Erythroblast (primary cell): ENCODE results near the gene SOX11.

ENCODE experiments used
- DNase-seq, 2 experiments: peaks; one replicate each; lab custom pipeline; 2025; lab: John Stamatoyannopoulos, UW
- GATA1 ChIP-seq: IDR thresholded peaks from 2 replicates; pipeline ENCODE4 v1.6.1; 2011; ENCODE audit warnings: low read depth, mild to moderate bottlenecking, control low read depth, low read length, moderate library complexity
- POLR2A ChIP-seq: IDR thresholded peaks from 2 replicates; pipeline ENCODE4 v1.6.1; 2011; ENCODE audit warnings: mild to moderate bottlenecking, low read length

SOX11 gene

GRCh38 chr2:5723791-5724735 is 31.9 kb downstream of the SOX11 start:
- no peak for DNase-seq
- TF ChIP-seq POLR2A, result no peak
- TF ChIP-seq GATA1, result no peak

- DNase-seq, result no peak
- TF ChIP-seq POLR2A (no peak), GATA1 (no peak)
Measured at GRCh38 chr2:5725072-5725471, 32.9 kb downstream of the SOX11 start.

GRCh38 chr2:5725794-5726463 is 33.7 kb downstream of the SOX11 start:
- TF ChIP-seq POLR2A (no peak), GATA1 (no peak)
- DNase-seq, result no peak

- TF ChIP-seq POLR2A (no peak), GATA1 (no peak)
- no peak for DNase-seq
Measured at GRCh38 chr2:5727235-5727634, 35.1 kb downstream of the SOX11 start.

GRCh38 chr2:5729416-5729815 is 37.2 kb downstream of the SOX11 start:
- TF ChIP-seq POLR2A, result no peak
- no peak for TF ChIP-seq GATA1
- no peak for DNase-seq

GRCh38 chr2:5730386-5730785 is 38.2 kb downstream of the SOX11 start:
- DNase-seq, result no peak
- TF ChIP-seq GATA1 (no peak), POLR2A (no peak)

GRCh38 chr2:5734859-5735520 is 42.8 kb downstream of the SOX11 start:
- no peak for TF ChIP-seq POLR2A
- no peak for TF ChIP-seq GATA1
- DNase-seq, result no peak

GRCh38 chr2:5735521-5735861 is 43.3 kb downstream of the SOX11 start:
- no peak for TF ChIP-seq POLR2A
- no peak for TF ChIP-seq GATA1
- DNase-seq, result no peak

- no peak for TF ChIP-seq POLR2A
- no peak for TF ChIP-seq GATA1
- DNase-seq, result no peak
Measured at GRCh38 chr2:5736050-5736449, 43.9 kb downstream of the SOX11 start.

- TF ChIP-seq POLR2A, result no peak
- no peak for TF ChIP-seq GATA1
- no peak for DNase-seq
Measured at GRCh38 chr2:5736886-5737285, 44.7 kb downstream of the SOX11 start.

GRCh38 chr2:5740053-5740452 is 47.9 kb downstream of the SOX11 start:
- no peak for DNase-seq
- TF ChIP-seq POLR2A (no peak), GATA1 (no peak)

- no peak for TF ChIP-seq POLR2A
- TF ChIP-seq GATA1, result no peak
- no peak for DNase-seq
Measured at GRCh38 chr2:5740817-5741216, 48.6 kb downstream of the SOX11 start.

GRCh38 chr2:5741242-5741641 is 49.1 kb downstream of the SOX11 start:
- DNase-seq, result no peak
- TF ChIP-seq GATA1 (no peak), POLR2A (no peak)

- DNase-seq, result no peak
- no peak for TF ChIP-seq POLR2A
- no peak for TF ChIP-seq GATA1
Measured at GRCh38 chr2:5742126-5742525, 49.9 kb downstream of the SOX11 start.

GRCh38 chr2:5748391-5748790 is 56.2 kb downstream of the SOX11 start:
- DNase-seq, result no peak
- TF ChIP-seq GATA1 (no peak), POLR2A (no peak)
